Right lobe of liver (tissue), 4 donors: Measurements from ENCODE around the gene MAML2.

Experiments
- CTCF ChIP-seq, 4 donors: fragments of 200-600 bp in 3 of 4; fragments of 450-650 bp in 1 of 4; IDR thresholded peaks; one replicate each; pipeline versions ENCODE4 v1.5.1 to v1.8.0; 2016 to 2022; ENCODE audit warnings: antibody characterized with exemption in 4 of 4, mild to moderate bottlenecking in 2 of 4
- POLR2A ChIP-seq: fragments of 450-650 bp; IDR thresholded peaks from one replicate; pipeline ENCODE4 v1.6.1; 2017; ENCODE audit warnings: antibody characterized with exemption, mild to moderate bottlenecking
- donor health status: DM: no; HTN: no; CAD: no.
- donor health status: DM: no; HTN: no; CAD: no.
- donor health status: DM: no; HTN: yes; CAD: no.

GRCh38 chr11:96259134-96259830 is 83.7 kb downstream of the MAML2 start:
- no peak for TF ChIP-seq CTCF (IDR thresholded peaks at IDR 0.05)
- no peak for TF ChIP-seq POLR2A
